Thyroid gland (tissue), 4 donors: ENCODE data around the gene MYLK. TPM values are rescaled to one million over a fixed set of nuclear protein-coding genes. Genes with fewer than 3 reads are reported as not detected.

Source experiments
- DNase-seq, 2 donors: peaks; one replicate each; pipeline ENCODE4 v3.0.0-alpha.2; 2019
- H3K27ac ChIP-seq, 3 donors: fragments of 200-600 bp; sonication (generic); 1 replicate in 2 of 3; 2 replicates in 1 of 3; pipeline ENCODE4 v1.5.1; 2016 to 2019; ENCODE audit warnings: mild to moderate bottlenecking in 1 of 3, moderate library complexity in 1 of 3
- H3K27me3 ChIP-seq: fragments of 200-600 bp; sonication (generic); one replicate; pipeline ENCODE4 v1.5.1; 2019
- H3K36me3 ChIP-seq, 2 donors: fragments of 200-600 bp; sonication (generic); one replicate each; pipeline ENCODE4 v1.5.1; 2016 to 2019
- H3K4me1 ChIP-seq, 2 donors: fragments of 200-600 bp; sonication (generic); one replicate each; pipeline ENCODE4 v1.5.1; 2017 to 2019
- H3K4me3 ChIP-seq, 3 donors: fragments of 200-600 bp; sonication (generic); replicated peaks in 1 of 3; 1 replicate in 2 of 3; 2 replicates in 1 of 3; pipeline ENCODE4 v1.5.1; 2016; ENCODE audit warnings: mild to moderate bottlenecking in 1 of 3
- H3K9me3 ChIP-seq: fragments of 200-600 bp; sonication (generic); one replicate; pipeline ENCODE4 v1.5.1; 2017
- CTCF ChIP-seq, 6 experiments: fragments of 200-600 bp in 3 of 6; fragments of 450-650 bp in 3 of 6; sonication (generic) in 3 of 6; IDR thresholded peaks; one replicate each; pipeline ENCODE4 v1.5.1; 2016 to 2019; ENCODE audit warnings: antibody characterized with exemption in 6 of 6, mild to moderate bottlenecking in 2 of 6, inconsistent platforms in 1 of 6, moderate library complexity in 1 of 6
- POLR2A ChIP-seq, 2 donors: fragments of 450-650 bp; IDR thresholded peaks; one replicate each; pipeline ENCODE4 v1.6.1; 2017; ENCODE audit warnings: antibody characterized with exemption in 2 of 2, mild to moderate bottlenecking in 2 of 2, moderate library complexity in 1 of 2
- WGBS, 2 donors: methylation state at CpG; one replicate each; pipeline ENCODE4 v1.1.5; 2017; 5-methylcytosine and 5-hydroxymethylcytosine counted together
- intact Hi-C: fragments of 100-400 bp; cut with DNase I; formaldehyde crosslinking; loops from one replicate; pipeline ENCODE4 v1.15.1; 2023
- total RNA-seq, 4 donors: library from RNA; depleted of rRNA; stranded (reverse); fragments of >200 nt; gene quantifications; one replicate each; pipeline ENCODE4 v1.2.3, GENCODE V29; 2016

MYLK gene
- total RNA-seq, 4 donors from 2014 or later, result 28.9 to 51.2 (median 37.4) TPM

DNA sequence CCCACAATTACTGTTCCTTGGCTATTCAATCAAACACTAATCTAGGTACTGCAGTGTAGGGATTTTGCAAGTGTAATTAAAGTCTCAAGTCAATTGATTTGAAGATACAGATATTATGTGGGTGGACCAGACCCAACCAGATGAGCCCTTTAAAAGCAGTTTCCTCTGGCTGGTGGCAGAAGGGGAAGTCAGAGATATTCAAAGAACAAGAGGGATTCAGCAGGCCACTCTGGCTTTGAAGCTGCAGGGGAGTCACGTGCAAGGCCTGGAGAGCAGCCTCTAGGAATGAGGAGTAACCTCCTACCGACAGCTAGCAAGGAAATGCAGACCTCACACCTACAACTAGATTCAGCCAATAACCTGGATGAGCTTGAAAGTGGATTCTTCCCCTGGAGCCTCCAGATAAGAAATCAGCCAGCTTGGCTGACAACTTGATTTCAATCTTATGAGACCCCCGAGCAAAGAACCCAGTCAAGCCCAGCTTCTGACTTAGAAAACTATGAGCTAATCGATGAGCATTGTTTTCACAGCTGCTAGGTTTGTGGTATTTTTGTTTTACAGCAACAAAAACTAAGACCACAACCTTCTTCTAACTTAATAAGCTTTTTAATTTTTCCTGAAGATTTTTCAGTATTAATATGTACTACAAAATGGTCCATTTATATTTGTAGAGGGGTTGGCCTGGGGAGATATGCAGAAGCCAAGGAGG, 312.7 kb downstream of the MYLK start:
- Histone ChIP-seq H3K36me3 (no peaks in the 10 kb centered on the region), H3K27ac (no peak overlapping the region), H3K9me3 (no peaks in the 10 kb centered on the region), H3K4me1 (no peaks in the 10 kb centered on the region), H3K4me3 (no peak overlapping the region), H3K27me3 (no peaks in the 10 kb centered on the region)
- no peak for DNase-seq
- TF ChIP-seq POLR2A (IDR thresholded peaks at IDR 0.05) (no peak), CTCF (IDR thresholded peaks at IDR 0.05) (no peak)
- WGBS, 2 donors, result 67 to 79% methylated on average over 4 of the region's 4 CpGs
- intact Hi-C loops, result no loop called here

GRCh38 chr3:123568875-123569274, 315.3 kb downstream of the MYLK start:
- Histone ChIP-seq H3K27ac (no peak overlapping the region), H3K36me3 (no peaks in the 10 kb centered on the region)
- intact Hi-C loops, result no loop called here

GRCh38 chr3:123568034-123568433, 316.1 kb downstream of the MYLK start:
- Histone ChIP-seq H3K27me3 (no peaks in the 10 kb centered on the region), H3K27ac (no peak overlapping the region), H3K4me3 (no peak overlapping the region), H3K4me1 (no peaks in the 10 kb centered on the region), H3K9me3 (no peaks in the 10 kb centered on the region), H3K36me3 (no peaks in the 10 kb centered on the region)
- no peak for TF ChIP-seq CTCF (IDR thresholded peaks at IDR 0.05)
- intact Hi-C loops, result no loop called here
- DNase-seq, result no peak
- 95 to 96% methylated on average over 7 of the region's 7 CpGs for WGBS, 2 donors

More at GRCh38 chr3:123568875-123569274, 315.3 kb downstream of the MYLK start:
- Histone ChIP-seq H3K4me3 (no peak overlapping the region), H3K4me1 (no peaks in the 10 kb centered on the region), H3K27me3 (no peaks in the 10 kb centered on the region), H3K9me3 (no peaks in the 10 kb centered on the region)
- DNase-seq, result no peak
- TF ChIP-seq CTCF (IDR thresholded peaks at IDR 0.05), result no peak
- TF ChIP-seq POLR2A (IDR thresholded peaks at IDR 0.05), result no peak

DNA sequence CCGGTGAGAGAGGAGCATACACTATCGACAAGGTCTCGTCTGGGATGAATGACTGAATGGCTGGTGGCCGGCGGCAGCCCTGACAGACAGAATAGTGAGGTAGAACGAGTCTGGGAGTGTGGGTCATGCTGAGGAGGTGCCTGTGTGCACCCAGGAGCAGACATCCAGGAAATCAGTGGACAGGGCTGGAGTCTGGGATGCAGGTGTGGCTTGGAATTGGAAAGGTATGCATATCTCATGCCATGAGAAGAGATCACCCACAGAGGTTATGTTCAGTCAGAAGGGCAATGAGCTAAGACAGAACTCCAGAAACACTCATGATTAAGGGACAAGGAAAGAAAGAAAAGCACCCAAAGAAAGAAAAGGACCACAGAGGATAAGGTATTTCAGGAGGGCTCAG, 320.1 kb downstream of the MYLK start:
- DNase-seq, result no peak
- H3K27me3 ChIP-seq, result no peaks in the 10 kb centered on the region
- H3K9me3 ChIP-seq, result no peaks in the 10 kb centered on the region
- no peaks in the 10 kb centered on the region for H3K36me3 ChIP-seq
- no peak overlapping the region for H3K4me3 ChIP-seq
- no peaks in the 10 kb centered on the region for H3K4me1 ChIP-seq
- intact Hi-C loops, result loop anchor here (5.0 kb wide), 1 partner anchor 237 kb away; no protein-coding TSS in a partner anchor
- WGBS, 2 donors, result 92 to 93% methylated on average over 6 of the region's 6 CpGs
- no peak overlapping the region for H3K27ac ChIP-seq
- TF ChIP-seq CTCF (IDR thresholded peaks at IDR 0.05), result no peak
- TF ChIP-seq POLR2A (IDR thresholded peaks at IDR 0.05), result no peak

GRCh38 chr3:123562547-123562946, 321.6 kb downstream of the MYLK start:
- no peak overlapping the region for H3K4me3 ChIP-seq
- intact Hi-C loops, result loop anchor here (5.0 kb wide), 1 partner anchor 235 kb away; no protein-coding TSS in a partner anchor
- H3K27me3 ChIP-seq, result no peaks in the 10 kb centered on the region
- no peaks in the 10 kb centered on the region for H3K4me1 ChIP-seq
- H3K27ac ChIP-seq, result no peak overlapping the region
- H3K36me3 ChIP-seq, result no peaks in the 10 kb centered on the region
- H3K9me3 ChIP-seq, result no peaks in the 10 kb centered on the region
- DNase-seq, result no peak
- WGBS, 2 donors, result 96 to 100% methylated on average over 1 of the region's 1 CpG
- no peak for TF ChIP-seq CTCF (IDR thresholded peaks at IDR 0.05)
- no peak for TF ChIP-seq POLR2A (IDR thresholded peaks at IDR 0.05)
